HepG2 (cell line): Measurements from ENCODE around the gene C5AR1. TPM values are rescaled to one million over a fixed set of nuclear protein-coding genes. Genes with fewer than 3 reads are reported as not detected.

Experiments
- ARID5B ChIP-seq: IDR thresholded peaks from 2 replicates; pipeline ENCODE4 v1.4.0; 2020; ENCODE audit warnings: mild to moderate bottlenecking, missing genetic modification reagents
- CTCF ChIP-seq: sonication (generic); formaldehyde crosslinking; IDR thresholded peaks from 2 replicates; pipeline ENCODE4 v1.5.0; 2020; ENCODE audit warnings: mild to moderate bottlenecking, missing genetic modification reagents, moderate library complexity
- FLYWCH1 ChIP-seq: sonication (generic); formaldehyde crosslinking; IDR thresholded peaks from 2 replicates; pipeline ENCODE4 v1.8.1; 2023; ENCODE audit warnings: mild to moderate bottlenecking, missing genetic modification reagents
- HES4 ChIP-seq: sonication (generic); formaldehyde crosslinking; IDR thresholded peaks from 2 replicates; pipeline ENCODE4 v1.9.0; 2021; ENCODE audit warnings: mild to moderate bottlenecking, missing genetic modification reagents, borderline replicate concordance
- JUN ChIP-seq: sonication (generic); formaldehyde crosslinking; IDR thresholded peaks from 2 replicates; pipeline ENCODE4 v1.4.0; 2020; ENCODE audit warnings: mild to moderate bottlenecking, missing genetic modification reagents
- KDM1A ChIP-seq: IDR thresholded peaks from 2 replicates; pipeline ENCODE4 v1.6.1; 2016; ENCODE audit warnings: missing compliant biosample characterization
- KLF9 ChIP-seq: IDR thresholded peaks from 2 replicates; pipeline ENCODE4 v1.6.1; 2016; ENCODE audit warnings: low read depth
- MEF2D ChIP-seq: sonication (generic); formaldehyde crosslinking; IDR thresholded peaks from 2 replicates; pipeline ENCODE4 v1.5.1; 2020; ENCODE audit warnings: mild to moderate bottlenecking, missing genetic modification reagents
- POLR2G ChIP-seq: fragments of 200-400 bp; formaldehyde crosslinking; IDR thresholded peaks from 2 replicates; pipeline ENCODE4 v1.6.1; 2018; ENCODE audit warnings: mild to moderate bottlenecking, low read depth, low read length, moderate library complexity
- RARA ChIP-seq: IDR thresholded peaks from 2 replicates; pipeline ENCODE4 v1.6.1; 2016; ENCODE audit warnings: missing genetic modification reagents, missing compliant biosample characterization
- SMC3 ChIP-seq: IDR thresholded peaks from 2 replicates; pipeline ENCODE4 v1.6.1; 2011; ENCODE audit warnings: low read length, improper control_type of control experiment
- ZFY ChIP-seq: sonication (generic); formaldehyde crosslinking; IDR thresholded peaks from 2 replicates; pipeline ENCODE4 v1.4.0; 2020; ENCODE audit warnings: missing genetic modification reagents
- ZNF549 ChIP-seq: sonication (generic); formaldehyde crosslinking; IDR thresholded peaks from 2 replicates; pipeline ENCODE4 v1.5.0; 2020; ENCODE audit warnings: missing genetic modification reagents
- polyA plus RNA-seq, 8 experiments: library from polyadenylated mRNA; depleted of rRNA in 3 of 8; stranded (reverse) in 7 of 8; unstranded in 1 of 8; fragments of >200 nt; fragmentation: Illumina TruSeq in 4 of 8; extraction: Trizol in 4 of 8; gene quantifications; 2 replicates each; pipeline versions ENCODE4 v1.2.1 to v1.2.3, GENCODE V29; 2011 to 2016; ENCODE audit warnings: low read depth in 4 of 8, missing spikeins in 1 of 8, mixed read lengths in 1 of 8; ENCODE audit not compliant: insufficient read depth in 1 of 8
- total RNA-seq, 5 experiments: library from RNA; depleted of rRNA; stranded (reverse); fragments of >200 nt; fragmentation: Illumina TruSeq; extraction: Trizol; gene quantifications; 2 replicates each; pipeline ENCODE4 v1.2.3, GENCODE V29; 2016; ENCODE audit warnings: low read depth in 1 of 5
- TF ChIP-seq, protein P1 (sequence below): sonication (generic); formaldehyde crosslinking; IDR thresholded peaks from 2 replicates; pipeline ENCODE4 v1.5.1; 2020; ENCODE audit warnings: missing genetic modification reagents, mild to moderate bottlenecking, borderline replicate concordance
- TF ChIP-seq, protein P2 (sequence below): sonication (generic); formaldehyde crosslinking; IDR thresholded peaks from 2 replicates; pipeline ENCODE4 v1.4.0; 2020; ENCODE audit warnings: missing genetic modification reagents
- TF ChIP-seq, protein P3 (sequence below): sonication (generic); formaldehyde crosslinking; IDR thresholded peaks from 2 replicates; pipeline ENCODE4 v1.5.1; 2020; ENCODE audit warnings: mild to moderate bottlenecking, missing genetic modification reagents, borderline replicate concordance

The C5AR1 gene
- total and polyA plus RNA-seq, 2 of the 13 experiments (the other 11 are each of a cell fraction or from before 2014, with no cell fraction given) = 0.07 to 1.6 TPM

GRCh38 chr19:47310819-47311218 is 1.2 kb downstream of the C5AR1 start (continued):
- TF ChIP-seq CTCF (CRISPR knock-in tag) (no peak), KLF9 (CRISPR knock-in tag) (no peak), POLR2G (no peak), HES4 (no peak), RARA (CRISPR knock-in tag) (no peak), SMC3 (peak; percentile 11; the same call in 1 of the 2 replicates), FLYWCH1 (CRISPR knock-in tag) (no peak), ARID5B (CRISPR knock-in tag) (peak; percentile 22; the same call in 1 of the 2 replicates), ZFY (no peak), KDM1A (0 out of 2 replicates have a peak, but pooled peaks have one; percentile 29), JUN (CRISPR knock-in tag) (no peak), ZNF549 (no peak), MEF2D (CRISPR knock-in tag) (no peak)
- TF ChIP-seq, protein P1, sequence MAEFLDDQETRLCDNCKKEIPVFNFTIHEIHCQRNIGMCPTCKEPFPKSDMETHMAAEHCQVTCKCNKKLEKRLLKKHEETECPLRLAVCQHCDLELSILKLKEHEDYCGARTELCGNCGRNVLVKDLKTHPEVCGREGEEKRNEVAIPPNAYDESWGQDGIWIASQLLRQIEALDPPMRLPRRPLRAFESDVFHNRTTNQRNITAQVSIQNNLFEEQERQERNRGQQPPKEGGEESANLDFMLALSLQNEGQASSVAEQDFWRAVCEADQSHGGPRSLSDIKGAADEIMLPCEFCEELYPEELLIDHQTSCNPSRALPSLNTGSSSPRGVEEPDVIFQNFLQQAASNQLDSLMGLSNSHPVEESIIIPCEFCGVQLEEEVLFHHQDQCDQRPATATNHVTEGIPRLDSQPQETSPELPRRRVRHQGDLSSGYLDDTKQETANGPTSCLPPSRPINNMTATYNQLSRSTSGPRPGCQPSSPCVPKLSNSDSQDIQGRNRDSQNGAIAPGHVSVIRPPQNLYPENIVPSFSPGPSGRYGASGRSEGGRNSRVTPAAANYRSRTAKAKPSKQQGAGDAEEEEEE (CRISPR knock-in tag) = no peak
- TF ChIP-seq, protein P2, sequence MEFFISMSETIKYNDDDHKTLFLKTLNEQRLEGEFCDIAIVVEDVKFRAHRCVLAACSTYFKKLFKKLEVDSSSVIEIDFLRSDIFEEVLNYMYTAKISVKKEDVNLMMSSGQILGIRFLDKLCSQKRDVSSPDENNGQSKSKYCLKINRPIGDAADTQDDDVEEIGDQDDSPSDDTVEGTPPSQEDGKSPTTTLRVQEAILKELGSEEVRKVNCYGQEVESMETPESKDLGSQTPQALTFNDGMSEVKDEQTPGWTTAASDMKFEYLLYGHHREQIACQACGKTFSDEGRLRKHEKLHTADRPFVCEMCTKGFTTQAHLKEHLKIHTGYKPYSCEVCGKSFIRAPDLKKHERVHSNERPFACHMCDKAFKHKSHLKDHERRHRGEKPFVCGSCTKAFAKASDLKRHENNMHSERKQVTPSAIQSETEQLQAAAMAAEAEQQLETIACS (CRISPR knock-in tag) = no peak
- TF ChIP-seq, protein P3, sequence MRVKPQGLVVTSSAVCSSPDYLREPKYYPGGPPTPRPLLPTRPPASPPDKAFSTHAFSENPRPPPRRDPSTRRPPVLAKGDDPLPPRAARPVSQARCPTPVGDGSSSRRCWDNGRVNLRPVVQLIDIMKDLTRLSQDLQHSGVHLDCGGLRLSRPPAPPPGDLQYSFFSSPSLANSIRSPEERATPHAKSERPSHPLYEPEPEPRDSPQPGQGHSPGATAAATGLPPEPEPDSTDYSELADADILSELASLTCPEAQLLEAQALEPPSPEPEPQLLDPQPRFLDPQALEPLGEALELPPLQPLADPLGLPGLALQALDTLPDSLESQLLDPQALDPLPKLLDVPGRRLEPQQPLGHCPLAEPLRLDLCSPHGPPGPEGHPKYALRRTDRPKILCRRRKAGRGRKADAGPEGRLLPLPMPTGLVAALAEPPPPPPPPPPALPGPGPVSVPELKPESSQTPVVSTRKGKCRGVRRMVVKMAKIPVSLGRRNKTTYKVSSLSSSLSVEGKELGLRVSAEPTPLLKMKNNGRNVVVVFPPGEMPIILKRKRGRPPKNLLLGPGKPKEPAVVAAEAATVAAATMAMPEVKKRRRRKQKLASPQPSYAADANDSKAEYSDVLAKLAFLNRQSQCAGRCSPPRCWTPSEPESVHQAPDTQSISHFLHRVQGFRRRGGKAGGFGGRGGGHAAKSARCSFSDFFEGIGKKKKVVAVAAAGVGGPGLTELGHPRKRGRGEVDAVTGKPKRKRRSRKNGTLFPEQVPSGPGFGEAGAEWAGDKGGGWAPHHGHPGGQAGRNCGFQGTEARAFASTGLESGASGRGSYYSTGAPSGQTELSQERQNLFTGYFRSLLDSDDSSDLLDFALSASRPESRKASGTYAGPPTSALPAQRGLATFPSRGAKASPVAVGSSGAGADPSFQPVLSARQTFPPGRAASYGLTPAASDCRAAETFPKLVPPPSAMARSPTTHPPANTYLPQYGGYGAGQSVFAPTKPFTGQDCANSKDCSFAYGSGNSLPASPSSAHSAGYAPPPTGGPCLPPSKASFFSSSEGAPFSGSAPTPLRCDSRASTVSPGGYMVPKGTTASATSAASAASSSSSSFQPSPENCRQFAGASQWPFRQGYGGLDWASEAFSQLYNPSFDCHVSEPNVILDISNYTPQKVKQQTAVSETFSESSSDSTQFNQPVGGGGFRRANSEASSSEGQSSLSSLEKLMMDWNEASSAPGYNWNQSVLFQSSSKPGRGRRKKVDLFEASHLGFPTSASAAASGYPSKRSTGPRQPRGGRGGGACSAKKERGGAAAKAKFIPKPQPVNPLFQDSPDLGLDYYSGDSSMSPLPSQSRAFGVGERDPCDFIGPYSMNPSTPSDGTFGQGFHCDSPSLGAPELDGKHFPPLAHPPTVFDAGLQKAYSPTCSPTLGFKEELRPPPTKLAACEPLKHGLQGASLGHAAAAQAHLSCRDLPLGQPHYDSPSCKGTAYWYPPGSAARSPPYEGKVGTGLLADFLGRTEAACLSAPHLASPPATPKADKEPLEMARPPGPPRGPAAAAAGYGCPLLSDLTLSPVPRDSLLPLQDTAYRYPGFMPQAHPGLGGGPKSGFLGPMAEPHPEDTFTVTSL (CRISPR knock-in tag) = no peak
